SK-N-SH treated with all-trans-retinoic acid at 6 μM for 48 hours (cell line): ENCODE data around the gene SYNE2.

Source experiments
- CREB5 ChIP-seq: fragments of 250-450 bp; sonication (Bioruptor Pico); IDR thresholded peaks from 2 replicates; pipeline ENCODE4 v1.5.1; 2020; ENCODE audit warnings: low read depth, mild to moderate bottlenecking, moderate library complexity
- PPARA ChIP-seq: fragments of 250-450 bp; sonication (Bioruptor Pico); IDR thresholded peaks from 2 replicates; pipeline ENCODE4 v1.5.0; 2020; ENCODE audit warnings: mild to moderate bottlenecking, borderline replicate concordance
- RARB ChIP-seq: fragments of 250-450 bp; sonication (Bioruptor Pico); IDR thresholded peaks from 2 replicates; pipeline ENCODE4 v1.8.0; 2021; ENCODE audit warnings: mild to moderate bottlenecking, moderate library complexity
- TF ChIP-seq, protein P1 (sequence below): fragments of 250-450 bp; sonication (Bioruptor Pico); IDR thresholded peaks from 2 replicates; pipeline ENCODE4 v1.8.0; 2020; ENCODE audit warnings: mild to moderate bottlenecking, moderate library complexity, borderline replicate concordance

DNA sequence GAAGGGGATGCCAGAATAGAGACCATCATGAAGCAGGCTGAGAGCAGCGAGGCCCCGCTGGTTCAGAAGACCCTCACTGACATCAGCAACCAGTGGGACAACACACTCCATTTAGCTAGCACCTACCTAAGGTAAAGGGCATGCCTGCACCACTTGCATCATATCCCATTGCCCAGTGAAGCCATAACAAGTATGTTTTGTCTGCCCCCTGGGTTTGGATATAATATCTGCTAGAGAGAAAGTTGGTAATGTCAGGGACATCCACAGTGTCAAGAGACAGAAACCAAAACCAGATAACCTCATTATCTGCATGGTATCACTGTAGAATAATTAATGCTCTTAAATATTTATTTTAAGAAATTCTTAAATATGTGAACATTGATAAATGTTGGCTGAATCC lies 173.8 kb downstream of the SYNE2 start:
- TF ChIP-seq CREB5, result no peak
- no peak for TF ChIP-seq PPARA (CRISPR knock-in tag)
- TF ChIP-seq, protein P1, sequence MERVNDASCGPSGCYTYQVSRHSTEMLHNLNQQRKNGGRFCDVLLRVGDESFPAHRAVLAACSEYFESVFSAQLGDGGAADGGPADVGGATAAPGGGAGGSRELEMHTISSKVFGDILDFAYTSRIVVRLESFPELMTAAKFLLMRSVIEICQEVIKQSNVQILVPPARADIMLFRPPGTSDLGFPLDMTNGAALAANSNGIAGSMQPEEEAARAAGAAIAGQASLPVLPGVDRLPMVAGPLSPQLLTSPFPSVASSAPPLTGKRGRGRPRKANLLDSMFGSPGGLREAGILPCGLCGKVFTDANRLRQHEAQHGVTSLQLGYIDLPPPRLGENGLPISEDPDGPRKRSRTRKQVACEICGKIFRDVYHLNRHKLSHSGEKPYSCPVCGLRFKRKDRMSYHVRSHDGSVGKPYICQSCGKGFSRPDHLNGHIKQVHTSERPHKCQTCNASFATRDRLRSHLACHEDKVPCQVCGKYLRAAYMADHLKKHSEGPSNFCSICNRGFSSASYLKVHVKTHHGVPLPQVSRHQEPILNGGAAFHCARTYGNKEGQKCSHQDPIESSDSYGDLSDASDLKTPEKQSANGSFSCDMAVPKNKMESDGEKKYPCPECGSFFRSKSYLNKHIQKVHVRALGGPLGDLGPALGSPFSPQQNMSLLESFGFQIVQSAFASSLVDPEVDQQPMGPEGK (CRISPR knock-in tag), result no peak
- no peak for TF ChIP-seq RARB (CRISPR knock-in tag)
